Fibroblast of lung (primary cell): ENCODE measurements around the gene ANO4.

Experiments used
- CTCF ChIP-seq, 2 donors: IDR thresholded peaks in 1 of 2; conservative IDR thresholded peaks in 1 of 2; 1 replicate in 1 of 2; 2 replicates in 1 of 2; pipeline ENCODE4 v1.5.1; 2011 to 2012; ENCODE audit warnings: low read length in 2 of 2, control low read depth in 1 of 2, inconsistent platforms in 1 of 2, low read depth in 1 of 2, mild to moderate bottlenecking in 1 of 2
- EZH2 ChIP-seq: IDR thresholded peaks from 2 replicates; pipeline ENCODE4 v1.5.1; 2012; ENCODE audit warnings: low read length, control low read depth, mild to moderate bottlenecking; ENCODE audit errors: missing control alignments

- TF ChIP-seq EZH2 (no peak), CTCF (conservative IDR thresholded peaks at IDR 0.05 in 1 of 2, IDR thresholded peaks at IDR 0.05 in 1 of 2; ENCODE audit: low read depth in 1 of 2, low read length in 2 of 2) (no peak)
Measured at GRCh38 chr12:100970894-100971293, 176.3 kb downstream of the ANO4 start.
